PC-9 (cell line): ENCODE measurements around the gene CTSG.

ENCODE experiments used
- CTCF ChIP-seq: fragments of 200-600 bp; sonication (generic); conservative IDR thresholded peaks from 2 replicates; pipeline ENCODE4 v1.6.1; 2017; ENCODE audit warnings: mixed run types, antibody characterized with exemption, mild to moderate bottlenecking, moderate library complexity
- EZH2 ChIP-seq: fragments of 200-600 bp; sonication (generic); IDR thresholded peaks from 2 replicates; pipeline ENCODE4 v1.8.0; 2017; ENCODE audit warnings: antibody characterized with exemption, low read depth

DNA sequence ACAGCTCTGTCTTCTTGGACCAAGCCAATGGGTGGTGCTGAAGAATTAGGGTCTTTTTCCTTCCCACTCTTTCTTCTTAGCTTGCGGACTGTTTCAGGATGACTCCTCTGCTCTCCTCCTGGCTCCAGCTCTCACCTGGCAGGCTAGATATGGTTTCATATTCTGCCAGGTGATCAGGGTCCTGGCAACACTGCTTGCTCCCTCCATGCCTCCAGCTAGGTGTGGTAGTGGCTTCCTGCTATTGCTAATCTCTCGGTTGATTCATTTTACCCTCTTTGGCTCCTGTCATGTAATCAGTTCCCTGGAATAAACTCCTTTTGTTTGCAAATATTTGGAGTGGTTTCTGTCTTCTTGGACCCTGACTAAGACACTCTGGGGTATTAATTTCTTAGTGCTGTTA, 37.7 kb upstream of the CTSG start:
- no peak for TF ChIP-seq CTCF
- no peak for TF ChIP-seq EZH2
